Measurements from ENCODE around the gene AMHR2. TPM values are rescaled to one million over a fixed set of nuclear protein-coding genes. Genes with fewer than 3 reads are reported as not detected.
A peak's percentile ranks its signal among the peaks of the same experiment; 100 is the strongest.
"Not testable (repeated sequence)": the region's sequence is repeated elsewhere in the genome, so short reads cannot be mapped to it uniquely, and the experiment has no call there.

AMHR2 gene
- total RNA-seq (not detected), polyA plus RNA-seq (ENCODE audit: insufficient read depth, low read depth, low replicate concordance) (not detected)
- long read RNA-seq, donor 1 = 0 reads
- long read RNA-seq, donor 2 = 0 reads
- long read RNA-seq, donor 3 = 0 reads
- long read RNA-seq, donor 4 = 0 reads
- long read RNA-seq, donor 5 = 0 reads
- long read RNA-seq, donor 6 = 0 reads
- long read RNA-seq, donor 7 = 0 reads
- long read RNA-seq, donor 8 = 0 reads
- long read RNA-seq, donor 9 = 0 reads
- long read RNA-seq, donor 10 = 0 reads

GRCh38 chr12:53423597-53423996, at the start of gene AMHR2:
AMHR2 (plus strand) TSS chr12:53423855; CDS start chr12:53423935, 80 bp downstream.
- no peaks in the 10 kb centered on the region for H3K36me3 ChIP-seq (ENCODE audit: control insufficient read depth in 2 of 3, insufficient read depth in 3 of 3, low read length in 3 of 3)
- DNase-seq (peak in 1 of 5 donors; percentile 8), FAIRE-seq (no peak)
- no peak within 1 kb of the TSS for H3K9ac ChIP-seq (ENCODE audit: low read length in 3 of 3)
- peaks cover 0 to 3% (median 2%) of the 10 kb centered on the region in 3 donors for H3K4me1 ChIP-seq (ENCODE audit: control insufficient read depth in 2 of 3, insufficient read depth in 2 of 3, low read depth in 1 of 3, low read length in 3 of 3)
- intact Hi-C loops (cut with DNase I) = loop anchor here (10.0 kb wide), 1 partner anchor 69 kb away; no protein-coding TSS in a partner anchor
- H3K27me3 ChIP-seq (ENCODE audit: control insufficient read depth, insufficient read depth, low read length) = no peaks in the 10 kb centered on the region
- no peak within 1 kb of the TSS for H3K4me3 ChIP-seq (ENCODE audit: low read length in 3 of 3)
- TF ChIP-seq, protein P1, sequence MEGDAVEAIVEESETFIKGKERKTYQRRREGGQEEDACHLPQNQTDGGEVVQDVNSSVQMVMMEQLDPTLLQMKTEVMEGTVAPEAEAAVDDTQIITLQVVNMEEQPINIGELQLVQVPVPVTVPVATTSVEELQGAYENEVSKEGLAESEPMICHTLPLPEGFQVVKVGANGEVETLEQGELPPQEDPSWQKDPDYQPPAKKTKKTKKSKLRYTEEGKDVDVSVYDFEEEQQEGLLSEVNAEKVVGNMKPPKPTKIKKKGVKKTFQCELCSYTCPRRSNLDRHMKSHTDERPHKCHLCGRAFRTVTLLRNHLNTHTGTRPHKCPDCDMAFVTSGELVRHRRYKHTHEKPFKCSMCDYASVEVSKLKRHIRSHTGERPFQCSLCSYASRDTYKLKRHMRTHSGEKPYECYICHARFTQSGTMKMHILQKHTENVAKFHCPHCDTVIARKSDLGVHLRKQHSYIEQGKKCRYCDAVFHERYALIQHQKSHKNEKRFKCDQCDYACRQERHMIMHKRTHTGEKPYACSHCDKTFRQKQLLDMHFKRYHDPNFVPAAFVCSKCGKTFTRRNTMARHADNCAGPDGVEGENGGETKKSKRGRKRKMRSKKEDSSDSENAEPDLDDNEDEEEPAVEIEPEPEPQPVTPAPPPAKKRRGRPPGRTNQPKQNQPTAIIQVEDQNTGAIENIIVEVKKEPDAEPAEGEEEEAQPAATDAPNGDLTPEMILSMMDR (IDR thresholded peaks at IDR 0.05; ENCODE audit: borderline replicate concordance, extremely low read depth, insufficient read depth) = no peak
- H3K9me3 ChIP-seq (ENCODE audit: control insufficient read depth in 2 of 3, insufficient read depth in 1 of 3, low read length in 3 of 3) = no peaks in the 10 kb centered on the region
- H3K27ac ChIP-seq (ENCODE audit: low read depth in 2 of 2, low read length in 2 of 2) = no peak within 1 kb of the TSS

DNA sequence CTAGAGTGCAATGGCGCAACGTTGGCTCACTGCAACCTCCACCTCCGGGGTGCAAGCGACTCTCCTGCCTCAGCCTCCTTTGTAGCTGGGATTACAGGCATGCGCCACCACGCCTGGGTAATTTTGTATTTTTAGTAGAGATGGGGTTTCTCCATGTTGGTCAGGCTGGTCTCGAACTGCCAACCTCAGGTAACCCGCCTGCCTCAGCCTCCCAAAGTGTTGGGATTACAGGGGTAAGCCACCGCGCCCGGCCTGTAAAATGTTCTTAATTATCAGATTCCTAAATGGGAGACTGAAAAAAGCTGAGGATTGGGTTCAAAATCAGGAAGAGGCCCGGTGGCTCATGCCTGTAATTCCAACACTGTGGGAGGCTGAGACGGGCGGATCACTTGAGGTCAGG, 49.4 kb upstream of the AMHR2 start:
- peaks cover 8 to 21% (median 16%) of the 10 kb centered on the region in 3 donors for H3K4me1 ChIP-seq (ENCODE audit: control insufficient read depth in 2 of 3, insufficient read depth in 2 of 3, low read depth in 1 of 3, low read length in 3 of 3)
- H3K36me3 ChIP-seq (ENCODE audit: control insufficient read depth in 2 of 3, insufficient read depth in 3 of 3, low read length in 3 of 3); H3K9ac ChIP-seq (ENCODE audit: low read length in 3 of 3); FAIRE-seq; H3K27ac ChIP-seq (ENCODE audit: low read depth in 2 of 2, low read length in 2 of 2); intact Hi-C loops (cut with DNase I); H3K27me3 ChIP-seq (ENCODE audit: control insufficient read depth, insufficient read depth, low read length); H3K9me3 ChIP-seq (ENCODE audit: control insufficient read depth in 2 of 3, insufficient read depth in 1 of 3, low read length in 3 of 3); H3K4me3 ChIP-seq (ENCODE audit: low read length in 3 of 3): not testable (repeated sequence)
- DNase-seq = peak in 1 of 5 donors; percentile 15

DNA sequence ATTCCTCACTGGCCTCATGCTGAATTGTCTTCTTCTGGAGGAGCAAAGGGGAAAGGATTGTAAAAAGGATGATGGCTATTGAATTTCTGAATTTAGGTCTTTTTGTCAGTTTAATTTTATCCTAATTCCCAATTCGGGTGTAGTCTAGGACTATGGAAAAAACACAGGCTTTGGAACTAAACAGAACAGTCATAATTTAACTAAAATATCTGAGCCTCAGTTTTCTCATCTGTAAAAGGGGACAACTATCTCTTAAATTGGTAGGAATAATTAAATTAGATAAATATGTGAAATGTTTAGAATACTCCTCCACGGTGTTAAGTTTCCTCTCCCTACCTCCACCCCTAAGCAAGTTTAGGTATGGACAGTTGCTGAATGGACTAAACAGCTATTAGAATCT, 46.9 kb upstream of the AMHR2 start:
- H3K4me1 ChIP-seq (ENCODE audit: control insufficient read depth in 2 of 3, insufficient read depth in 2 of 3, low read depth in 1 of 3, low read length in 3 of 3) = peaks cover 5 to 19% (median 17%) of the 10 kb centered on the region in 3 donors
- TF ChIP-seq, protein P1 (IDR thresholded peaks at IDR 0.05; ENCODE audit: borderline replicate concordance, extremely low read depth, insufficient read depth) = no peak
- no peaks in the 10 kb centered on the region for H3K27me3 ChIP-seq (ENCODE audit: control insufficient read depth, insufficient read depth, low read length)
- DNase-seq (no peak), FAIRE-seq (no peak)
- H3K4me3 ChIP-seq (ENCODE audit: low read length in 3 of 3) = no peak overlapping the region
- no peaks in the 10 kb centered on the region for H3K9me3 ChIP-seq (ENCODE audit: control insufficient read depth in 2 of 3, insufficient read depth in 1 of 3, low read length in 3 of 3)
- no peak overlapping the region for H3K27ac ChIP-seq (ENCODE audit: low read depth in 2 of 2, low read length in 2 of 2)
- no peaks in the 10 kb centered on the region for H3K36me3 ChIP-seq (ENCODE audit: control insufficient read depth in 2 of 3, insufficient read depth in 3 of 3, low read length in 3 of 3)
- no peak overlapping the region for H3K9ac ChIP-seq (ENCODE audit: low read length in 3 of 3)
- intact Hi-C loops (cut with DNase I) = no loop called here

- DNase-seq (peak in 1 of 5 donors; percentile 47), FAIRE-seq (no peak)
- TF ChIP-seq, protein P1 (IDR thresholded peaks at IDR 0.05; ENCODE audit: borderline replicate concordance, extremely low read depth, insufficient read depth) = no peak
- Histone ChIP-seq H3K27ac (ENCODE audit: low read depth in 2 of 2, low read length in 2 of 2) (peak overlapping the region; percentile 96 to 98), H3K36me3 (ENCODE audit: control insufficient read depth in 2 of 3, insufficient read depth in 3 of 3, low read length in 3 of 3) (peaks cover 7 to 12% (median 10%) of the 10 kb centered on the region in 3 donors), H3K27me3 (ENCODE audit: control insufficient read depth, insufficient read depth, low read length) (no peaks in the 10 kb centered on the region), H3K9me3 (ENCODE audit: control insufficient read depth in 2 of 3, insufficient read depth in 1 of 3, low read length in 3 of 3) (no peaks in the 10 kb centered on the region), H3K4me3 (ENCODE audit: low read length in 3 of 3) (no peak overlapping the region), H3K4me1 (ENCODE audit: control insufficient read depth in 2 of 3, insufficient read depth in 2 of 3, low read depth in 1 of 3, low read length in 3 of 3) (peaks cover 0 to 26% (median 26%) of the 10 kb centered on the region in 3 donors), H3K9ac (ENCODE audit: low read length in 3 of 3) (peak overlapping the region in 2 of 3 donors; percentile 56 to 96)
- intact Hi-C loops (cut with DNase I) = no loop called here
Measured at GRCh38 chr12:53378222-53378621, 45.4 kb upstream of the AMHR2 start.
